Mucosa of stomach (tissue), 1 donor: ENCODE results near the gene KIF5C.

Source experiments
- H3K27me3 ChIP-seq: one replicate; pipeline ENCODE4 v1.7.0; 2013; ENCODE audit warnings: mild to moderate bottlenecking, low read length; ENCODE audit not compliant: control insufficient read depth, insufficient read depth
- H3K36me3 ChIP-seq: one replicate; pipeline ENCODE4 v1.7.0; 2013; ENCODE audit warnings: low read length; ENCODE audit not compliant: control insufficient read depth, insufficient read depth
- H3K4me1 ChIP-seq: one replicate; pipeline ENCODE4 v1.7.0; 2013; ENCODE audit warnings: mild to moderate bottlenecking, low read length; ENCODE audit not compliant: control insufficient read depth, insufficient read depth
- H3K4me3 ChIP-seq: one replicate; pipeline ENCODE4 v1.7.0; 2013; ENCODE audit warnings: low read length
- H3K9ac ChIP-seq: one replicate; pipeline ENCODE4 v1.7.0; 2013; ENCODE audit warnings: mild to moderate bottlenecking, low read length, moderate library complexity
- H3K9me3 ChIP-seq: one replicate; pipeline ENCODE4 v1.7.0; 2013; ENCODE audit warnings: mild to moderate bottlenecking, low read length, moderate library complexity; ENCODE audit not compliant: control insufficient read depth
- donor health status: Pancreatic carcinoma.

The KIF5C gene

GRCh38 chr2:149015501-149015900, 140.5 kb downstream of the KIF5C start:
- Histone ChIP-seq H3K9ac (no peak overlapping the region), H3K4me3 (no peak overlapping the region), H3K36me3 (no peaks in the 10 kb centered on the region), H3K9me3 (no peaks in the 10 kb centered on the region), H3K27me3 (no peaks in the 10 kb centered on the region), H3K4me1 (peaks cover 7% of the 10 kb centered on the region)

GRCh38 chr2:149015926-149016563, 141.0 kb downstream of the KIF5C start:
- no peaks in the 10 kb centered on the region for H3K27me3 ChIP-seq

GRCh38 chr2:149017116-149017985, 142.3 kb downstream of the KIF5C start:
- Histone ChIP-seq H3K36me3 (no peaks in the 10 kb centered on the region), H3K4me3 (no peak overlapping the region), H3K9ac (no peak overlapping the region), H3K4me1 (peaks cover 8% of the 10 kb centered on the region), H3K9me3 (no peaks in the 10 kb centered on the region), H3K27me3 (no peaks in the 10 kb centered on the region)

More at GRCh38 chr2:149015926-149016563, 141.0 kb downstream of the KIF5C start:
- Histone ChIP-seq H3K4me1 (peaks cover 8% of the 10 kb centered on the region), H3K4me3 (no peak overlapping the region), H3K9me3 (no peaks in the 10 kb centered on the region), H3K9ac (no peak overlapping the region), H3K36me3 (no peaks in the 10 kb centered on the region)

- Histone ChIP-seq H3K27me3 (no peaks in the 10 kb centered on the region), H3K4me1 (peaks cover 8% of the 10 kb centered on the region), H3K9ac (no peak overlapping the region), H3K9me3 (no peaks in the 10 kb centered on the region), H3K36me3 (no peaks in the 10 kb centered on the region), H3K4me3 (no peak overlapping the region)
These were observed 144.0 kb downstream of the KIF5C start for GRCh38 chr2:149018981-149019380.

- Histone ChIP-seq H3K9ac (no peak overlapping the region), H3K27me3 (no peaks in the 10 kb centered on the region), H3K4me3 (no peak overlapping the region), H3K36me3 (no peaks in the 10 kb centered on the region), H3K9me3 (no peaks in the 10 kb centered on the region), H3K4me1 (peaks cover 8% of the 10 kb centered on the region)
These were observed 144.7 kb downstream of the KIF5C start for GRCh38 chr2:149019768-149020167.

- Histone ChIP-seq H3K36me3 (no peaks in the 10 kb centered on the region), H3K9me3 (no peaks in the 10 kb centered on the region), H3K4me3 (no peak overlapping the region), H3K27me3 (no peaks in the 10 kb centered on the region), H3K4me1 (peaks cover 13% of the 10 kb centered on the region), H3K9ac (no peak overlapping the region)
These were observed 145.4 kb downstream of the KIF5C start for GRCh38 chr2:149020432-149020851.

- no peaks in the 10 kb centered on the region for H3K27me3 ChIP-seq
- peaks cover 13% of the 10 kb centered on the region for H3K4me1 ChIP-seq
- no peaks in the 10 kb centered on the region for H3K9me3 ChIP-seq
- no peak overlapping the region for H3K9ac ChIP-seq
- no peak overlapping the region for H3K4me3 ChIP-seq
- H3K36me3 ChIP-seq, result no peaks in the 10 kb centered on the region
These were observed 146.3 kb downstream of the KIF5C start for GRCh38 chr2:149021271-149021719.

- H3K9me3 ChIP-seq, result no peaks in the 10 kb centered on the region
- H3K9ac ChIP-seq, result no peak overlapping the region
- H3K36me3 ChIP-seq, result no peaks in the 10 kb centered on the region
- no peak overlapping the region for H3K4me3 ChIP-seq
- H3K27me3 ChIP-seq, result no peaks in the 10 kb centered on the region
- peaks cover 13% of the 10 kb centered on the region for H3K4me1 ChIP-seq
These were observed 146.7 kb downstream of the KIF5C start for GRCh38 chr2:149021761-149022160.

GRCh38 chr2:149023091-149023490, 148.1 kb downstream of the KIF5C start:
- H3K4me3 ChIP-seq, result no peak overlapping the region
- no peaks in the 10 kb centered on the region for H3K9me3 ChIP-seq
- H3K27me3 ChIP-seq, result no peaks in the 10 kb centered on the region
- H3K36me3 ChIP-seq, result no peaks in the 10 kb centered on the region
- peaks cover 13% of the 10 kb centered on the region for H3K4me1 ChIP-seq
- no peak overlapping the region for H3K9ac ChIP-seq

- Histone ChIP-seq H3K36me3 (no peaks in the 10 kb centered on the region), H3K27me3 (no peaks in the 10 kb centered on the region), H3K9me3 (no peaks in the 10 kb centered on the region), H3K4me1 (peaks cover 5% of the 10 kb centered on the region), H3K9ac (no peak overlapping the region), H3K4me3 (no peak overlapping the region)
These were observed 152.7 kb downstream of the KIF5C start for GRCh38 chr2:149027590-149028250.

GRCh38 chr2:149028377-149028776, 153.3 kb downstream of the KIF5C start:
- no peak overlapping the region for H3K4me3 ChIP-seq
- peaks cover 8% of the 10 kb centered on the region for H3K4me1 ChIP-seq
- H3K9ac ChIP-seq, result no peak overlapping the region
- no peaks in the 10 kb centered on the region for H3K27me3 ChIP-seq
- H3K9me3 ChIP-seq, result no peaks in the 10 kb centered on the region
- no peaks in the 10 kb centered on the region for H3K36me3 ChIP-seq

- Histone ChIP-seq H3K27me3 (no peaks in the 10 kb centered on the region), H3K9ac (no peak overlapping the region), H3K4me1 (peaks cover 13% of the 10 kb centered on the region), H3K9me3 (no peaks in the 10 kb centered on the region), H3K4me3 (no peak overlapping the region), H3K36me3 (no peaks in the 10 kb centered on the region)
These were observed 153.9 kb downstream of the KIF5C start for GRCh38 chr2:149028891-149029290.
